Retinal pigment epithelial cell (primary cell): ENCODE data around the gene BRD2.

Experiments
- DNase-seq: peaks from one replicate; pipeline ENCODE4 v3.0.0-alpha.2; 2010; ENCODE audit warnings: low read depth
- H3K4me3 ChIP-seq: 2 replicates; pipeline ENCODE4 v1.5.1; 2011; ENCODE audit warnings: mild to moderate bottlenecking, low read length, control low read depth, moderate library complexity
- TF ChIP-seq, protein P1 (sequence below): conservative IDR thresholded peaks from 2 replicates; pipeline ENCODE4 v1.5.1; 2011; ENCODE audit warnings: low read depth, low read length, control low read depth, inconsistent platforms

Gene BRD2

DNA sequence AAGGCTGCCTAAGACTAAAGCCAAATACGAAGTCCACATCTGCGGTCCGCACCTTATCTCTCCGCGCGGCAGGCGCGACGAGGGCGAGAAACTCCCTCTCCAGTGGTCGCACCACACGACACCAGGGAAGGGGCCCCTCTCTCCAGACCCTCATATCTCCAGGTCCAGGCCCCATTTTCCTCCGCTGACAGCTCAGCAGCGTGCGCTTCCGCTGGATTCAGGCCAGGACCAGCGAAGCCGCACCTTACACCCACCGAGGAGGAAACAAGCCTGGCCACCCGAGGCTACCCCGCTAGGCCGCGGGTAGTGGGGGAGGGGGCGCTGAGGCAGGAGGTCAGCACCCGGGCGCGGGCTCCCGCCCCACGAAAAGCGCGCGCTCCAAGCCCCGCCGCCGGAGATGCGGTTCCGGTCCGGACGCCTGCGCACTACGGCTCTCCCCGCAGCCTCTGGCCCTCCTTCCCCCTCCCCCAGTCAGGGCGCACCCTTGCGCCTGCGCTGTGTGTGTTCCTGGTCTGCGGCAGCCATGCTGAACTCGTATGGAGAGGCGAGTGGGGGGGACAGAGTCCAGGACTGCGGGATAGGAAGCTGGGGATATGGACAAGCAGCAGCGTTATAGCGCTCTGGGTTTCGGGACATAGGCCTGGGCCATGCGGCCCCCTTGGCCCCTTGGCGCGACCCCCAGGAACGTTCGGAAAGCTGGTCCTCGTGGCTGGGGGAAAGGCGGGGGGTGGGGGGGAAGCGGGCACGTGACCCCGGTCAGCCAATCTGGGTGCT, at the start of gene BRD2:
Gene BRD2 (plus strand): TSS at position 502 of the 774 bp plus-strand sequence. CDS start 4,305 bp downstream, outside the sequence.
- peak within 1 kb of the TSS; percentile 94 for H3K4me3 ChIP-seq
- DNase-seq = peak; percentile 83
- TF ChIP-seq, protein P1, sequence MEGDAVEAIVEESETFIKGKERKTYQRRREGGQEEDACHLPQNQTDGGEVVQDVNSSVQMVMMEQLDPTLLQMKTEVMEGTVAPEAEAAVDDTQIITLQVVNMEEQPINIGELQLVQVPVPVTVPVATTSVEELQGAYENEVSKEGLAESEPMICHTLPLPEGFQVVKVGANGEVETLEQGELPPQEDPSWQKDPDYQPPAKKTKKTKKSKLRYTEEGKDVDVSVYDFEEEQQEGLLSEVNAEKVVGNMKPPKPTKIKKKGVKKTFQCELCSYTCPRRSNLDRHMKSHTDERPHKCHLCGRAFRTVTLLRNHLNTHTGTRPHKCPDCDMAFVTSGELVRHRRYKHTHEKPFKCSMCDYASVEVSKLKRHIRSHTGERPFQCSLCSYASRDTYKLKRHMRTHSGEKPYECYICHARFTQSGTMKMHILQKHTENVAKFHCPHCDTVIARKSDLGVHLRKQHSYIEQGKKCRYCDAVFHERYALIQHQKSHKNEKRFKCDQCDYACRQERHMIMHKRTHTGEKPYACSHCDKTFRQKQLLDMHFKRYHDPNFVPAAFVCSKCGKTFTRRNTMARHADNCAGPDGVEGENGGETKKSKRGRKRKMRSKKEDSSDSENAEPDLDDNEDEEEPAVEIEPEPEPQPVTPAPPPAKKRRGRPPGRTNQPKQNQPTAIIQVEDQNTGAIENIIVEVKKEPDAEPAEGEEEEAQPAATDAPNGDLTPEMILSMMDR = no peak

DNA sequence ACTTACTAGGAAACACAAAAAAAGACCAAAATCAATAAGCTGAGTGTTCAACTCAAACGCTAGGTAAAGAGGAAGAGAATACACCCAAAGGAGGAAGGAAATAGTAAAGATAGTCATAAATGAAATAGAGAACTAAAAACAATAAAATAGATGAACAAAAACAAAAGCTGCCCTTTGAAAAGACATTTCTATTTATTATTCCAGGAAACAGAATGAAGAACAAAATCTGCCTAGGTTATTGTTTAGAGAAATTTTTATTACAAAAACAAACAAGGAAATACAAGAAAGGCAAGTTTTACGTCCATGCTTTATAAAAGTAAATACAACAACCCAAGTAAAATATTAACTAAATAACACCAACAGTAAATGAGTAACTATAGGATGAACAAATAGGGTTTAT, 47.7 kb upstream of the BRD2 start:
- no peak overlapping the region for H3K4me3 ChIP-seq
- TF ChIP-seq, protein P1 = no peak
- DNase-seq = no peak

DNA sequence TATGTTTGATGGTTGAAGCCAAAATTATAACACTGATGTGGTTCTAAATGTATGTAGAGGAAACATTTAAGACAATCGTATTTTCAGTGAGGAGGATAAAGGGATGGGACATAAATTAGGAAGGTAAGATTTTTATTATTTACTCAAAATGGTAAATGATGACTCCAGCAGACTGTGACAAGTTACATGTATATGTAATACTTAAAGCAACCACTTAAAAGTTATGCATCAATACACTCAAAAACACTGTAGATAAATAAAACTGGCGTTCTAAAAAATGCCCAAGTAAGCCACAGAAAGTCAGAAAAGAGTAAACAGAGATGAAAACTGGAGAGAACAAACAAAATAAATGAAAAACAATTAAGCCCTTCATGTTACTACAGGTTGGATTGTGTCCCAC, 46.3 kb upstream of the BRD2 start:
- H3K4me3 ChIP-seq = no peak overlapping the region
- no peak for DNase-seq
- TF ChIP-seq, protein P1 = no peak

DNA sequence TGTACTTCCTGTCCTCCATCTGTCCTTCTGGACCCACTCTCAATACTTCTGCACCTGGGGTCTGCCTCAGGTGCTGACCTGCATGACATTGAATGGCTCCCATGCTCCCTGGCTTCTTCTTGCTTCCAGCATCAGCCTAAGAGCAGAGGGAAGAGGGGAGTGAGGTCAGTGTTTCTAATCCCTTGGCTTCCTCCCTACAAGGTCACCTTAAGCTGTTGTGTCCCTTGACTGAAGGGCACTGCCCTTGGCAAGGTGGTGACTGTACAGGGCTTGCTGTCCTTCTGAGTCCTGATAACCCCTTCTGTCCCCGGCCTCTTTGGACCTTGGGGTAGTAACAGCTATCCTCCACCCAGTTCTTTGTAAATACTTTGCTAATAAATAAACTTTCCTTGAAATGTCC, 37.2 kb upstream of the BRD2 start:
- no peak overlapping the region for H3K4me3 ChIP-seq
- DNase-seq = no peak
- TF ChIP-seq, protein P1 = no peak

DNA sequence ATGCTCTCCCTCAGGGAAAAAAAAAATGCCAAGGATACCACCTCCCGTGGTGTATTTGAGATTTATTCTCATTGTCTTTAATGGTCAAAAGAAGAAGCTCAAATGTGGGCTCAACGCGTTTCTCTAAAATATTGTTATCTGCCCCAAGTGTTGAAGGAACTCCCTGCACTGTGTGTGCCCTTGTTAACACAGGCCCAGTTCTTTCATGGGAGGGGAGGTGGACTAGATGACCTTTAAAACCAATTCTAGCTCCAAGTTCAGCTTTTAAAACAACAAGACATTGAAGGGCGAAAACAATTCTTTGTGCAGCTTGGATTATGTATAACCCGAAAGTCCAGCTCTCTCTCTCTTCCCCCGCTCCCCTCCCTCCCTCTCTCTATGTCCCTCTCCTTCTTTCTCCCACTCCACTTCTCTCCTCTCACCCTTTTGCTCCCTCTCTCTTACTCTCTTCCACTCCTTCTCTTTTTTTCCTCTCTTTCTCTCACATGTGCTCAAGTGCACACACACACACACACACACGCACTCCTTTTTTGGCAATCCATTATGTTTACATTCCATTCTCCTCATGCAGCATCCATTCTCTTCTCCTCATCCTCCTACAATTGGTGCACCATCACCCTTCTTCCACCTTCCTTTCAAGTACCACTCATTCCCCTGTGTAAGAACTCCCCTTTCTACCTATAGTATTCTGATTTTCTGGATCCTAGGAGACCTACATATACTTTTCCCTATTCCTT, 36.1 kb upstream of the BRD2 start:
- no peak overlapping the region for H3K4me3 ChIP-seq
- DNase-seq = no peak
- TF ChIP-seq, protein P1 = no peak

DNA sequence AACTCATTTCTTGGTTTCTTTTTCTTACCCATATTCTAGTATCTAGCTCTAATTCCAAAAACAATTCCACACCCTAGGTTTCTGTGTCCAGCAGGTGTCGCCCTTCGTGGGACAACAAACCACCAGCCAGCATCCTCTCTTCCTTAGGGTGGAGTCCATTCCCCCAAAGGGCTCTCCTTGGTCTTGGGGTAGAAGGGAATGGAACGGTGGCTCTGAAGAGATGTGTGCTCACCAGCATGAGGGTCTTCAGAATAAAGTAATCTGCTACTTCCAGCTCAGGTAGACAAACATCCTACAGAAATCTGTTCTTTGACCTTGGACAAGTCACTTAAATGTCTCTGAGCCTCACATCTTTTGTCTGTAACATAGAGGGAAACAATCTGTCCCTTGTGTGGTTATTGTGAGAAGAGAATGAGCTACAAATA, 34.7 kb upstream of the BRD2 start:
- DNase-seq = peak; percentile 23
- H3K4me3 ChIP-seq = no peak overlapping the region
- TF ChIP-seq, protein P1 = peak; percentile 83
